ENCODE data around the gene OR10P1.
"Not testable (repeated sequence)": the region's sequence is repeated elsewhere in the genome, so short reads cannot be mapped to it uniquely, and the experiment has no call there.

DNA sequence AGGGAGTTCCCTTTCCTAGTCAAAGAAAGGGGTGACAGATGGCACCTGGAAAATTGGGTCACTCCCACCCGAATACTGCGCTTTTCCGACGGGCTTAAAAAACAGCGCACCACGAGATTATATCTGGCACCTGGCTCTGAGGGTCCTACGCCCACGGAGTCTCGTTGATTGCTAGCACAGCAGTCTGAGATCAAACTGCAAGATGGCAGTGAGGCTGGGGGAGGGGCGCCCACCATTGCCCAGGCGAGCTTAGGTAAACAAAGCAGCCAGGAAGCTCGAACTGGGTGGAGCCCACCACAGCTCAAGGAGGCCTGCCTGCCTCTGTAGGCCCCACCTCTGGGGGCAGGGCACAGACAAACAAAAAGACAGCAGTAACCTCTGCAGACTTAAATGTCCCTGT lies 46.5 kb upstream of the OR10P1 start:
- not testable (repeated sequence) for TF ChIP-seq TAF1 (IDR thresholded peaks at IDR 0.05; ENCODE audit: borderline replicate concordance, low read depth, low read length); POLR2A (IDR thresholded peaks at IDR 0.05; ENCODE audit: low read depth, low read length)

Measured in GM12892 (cell line).